GM18526 (cell line): Measurements from ENCODE around the gene SFI1.

Experiments used
- POLR2A ChIP-seq: IDR thresholded peaks from 3 replicates; pipeline ENCODE4 v1.6.1; 2011; ENCODE audit not compliant: insufficient read length; ENCODE audit errors: extremely low read depth

Gene SFI1

DNA sequence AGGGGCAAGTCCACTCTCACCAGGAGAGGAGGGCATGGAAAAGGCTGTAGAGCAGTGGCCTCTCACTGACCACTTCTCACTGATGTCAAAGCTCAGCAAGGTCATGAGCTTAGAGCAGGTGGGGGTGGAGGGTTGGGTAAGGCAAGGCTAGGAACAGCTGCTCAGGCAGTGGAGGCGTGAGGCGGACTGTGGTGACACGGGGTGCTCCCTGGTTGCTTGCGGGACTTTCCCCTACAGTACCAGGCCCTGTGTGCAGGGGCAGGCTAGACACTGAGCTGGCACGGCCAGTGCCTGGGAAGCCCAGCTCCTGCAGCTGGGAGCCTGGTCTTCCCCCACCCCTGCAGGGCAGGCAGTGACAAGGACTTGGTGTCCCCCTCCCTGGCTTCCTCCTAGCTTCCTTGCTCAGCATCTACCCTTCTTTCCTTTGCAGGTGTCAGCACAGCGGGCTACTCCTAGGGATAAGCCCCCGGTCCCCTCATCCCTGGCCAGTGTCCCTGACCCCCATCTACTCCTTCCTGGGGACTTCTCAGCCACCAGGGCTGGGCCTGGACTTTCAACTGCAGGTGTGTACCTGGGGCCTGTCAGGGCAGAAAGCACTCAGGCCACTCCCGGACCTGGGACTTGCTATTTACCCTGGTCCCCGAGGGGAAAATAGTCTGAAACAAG is 120.1 kb downstream of the SFI1 start:
- peak; percentile 17 for TF ChIP-seq POLR2A

DNA sequence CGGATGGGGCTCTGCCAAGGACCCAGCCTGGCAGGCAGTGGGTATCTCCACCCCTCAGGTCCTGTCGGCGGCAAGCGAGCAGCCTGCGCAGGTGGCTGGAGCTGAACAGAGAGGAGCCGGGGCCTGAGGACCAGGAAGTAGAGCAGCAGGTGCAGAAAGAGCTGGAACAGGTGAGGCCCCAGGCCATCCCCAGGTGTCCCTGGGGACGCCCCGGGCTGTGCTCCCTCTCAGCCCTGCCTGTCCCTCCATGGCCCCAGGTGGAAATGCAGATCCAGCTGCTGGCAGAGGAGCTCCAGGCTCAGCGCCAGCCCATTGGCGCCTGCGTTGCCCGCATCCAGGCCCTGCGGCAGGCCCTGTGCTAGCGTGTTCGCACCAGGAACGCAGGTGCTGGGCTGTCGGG is 121.7 kb downstream of the SFI1 start:
- TF ChIP-seq POLR2A: no peak

DNA sequence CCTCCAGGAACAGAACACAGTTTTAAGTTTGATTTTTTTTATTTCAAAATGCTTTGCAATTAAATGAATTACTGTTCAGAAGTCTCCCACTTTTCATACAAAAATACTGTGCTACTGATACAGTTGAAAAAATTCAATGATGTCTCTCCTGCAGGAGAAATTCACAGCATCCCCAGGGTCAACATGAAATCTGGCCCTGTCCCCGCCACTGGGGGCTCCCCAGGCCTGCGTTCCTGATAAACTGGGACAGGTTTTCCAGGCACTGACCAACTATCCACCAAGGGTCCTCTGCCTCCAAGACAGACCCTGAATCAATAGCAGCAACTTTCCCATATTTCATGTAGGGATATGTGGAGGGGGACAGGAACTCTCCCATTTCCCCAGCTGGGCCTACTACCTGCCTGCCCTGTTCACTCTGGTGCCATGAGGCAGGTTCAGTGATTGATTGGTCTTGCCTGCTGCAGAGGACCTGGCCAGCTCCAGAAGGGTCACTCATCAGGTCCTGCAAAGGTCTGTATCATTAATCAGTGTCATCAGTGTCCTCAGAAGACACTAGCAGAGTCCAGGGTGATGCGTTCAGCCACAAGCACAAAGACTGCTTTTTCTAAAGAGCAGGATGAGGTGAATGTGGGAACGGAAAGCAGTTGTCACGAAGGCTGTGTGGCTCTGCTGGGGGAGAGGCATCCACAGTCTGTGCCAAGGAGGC is 122.3 kb downstream of the SFI1 start:
- no peak for TF ChIP-seq POLR2A

- TF ChIP-seq POLR2A: no peak
Measured at GRCh38 chr22:31619611-31620300, 123.4 kb downstream of the SFI1 start.

DNA sequence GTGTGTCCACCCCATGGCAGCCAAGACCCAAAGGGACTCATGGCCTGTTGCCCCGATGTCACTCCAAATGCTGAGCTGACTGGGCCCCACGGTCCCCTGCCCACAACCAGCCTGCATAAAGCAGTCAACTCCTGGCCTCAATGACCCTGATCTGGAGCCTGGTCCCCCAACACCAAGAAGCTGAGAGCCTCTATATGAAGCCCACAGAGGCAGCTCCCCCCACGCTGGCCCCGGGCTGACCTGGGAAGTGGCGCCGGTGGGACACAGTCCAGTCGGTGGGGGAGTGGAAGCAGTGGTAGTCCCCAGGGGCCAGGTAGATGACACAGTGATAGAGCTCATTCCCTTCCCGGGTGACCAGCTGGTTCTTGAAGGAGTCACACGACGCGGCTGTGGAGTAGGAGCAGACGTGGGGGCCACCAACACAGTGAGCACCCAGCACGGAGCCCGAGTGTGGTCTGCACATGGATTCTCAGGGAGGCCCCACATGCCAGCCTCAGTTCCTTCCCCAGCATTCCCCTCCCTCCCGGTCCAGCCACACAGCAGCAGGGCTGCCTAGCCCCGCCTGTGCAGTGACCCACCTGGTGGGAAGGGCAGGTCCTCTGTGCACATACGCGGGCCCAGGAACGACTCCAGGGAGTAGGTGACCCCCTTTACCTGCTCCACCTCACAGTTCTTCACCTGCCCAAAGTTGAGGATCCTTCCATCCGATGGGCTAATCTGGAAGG is 124.6 kb downstream of the SFI1 start:
- TF ChIP-seq POLR2A: no peak

DNA sequence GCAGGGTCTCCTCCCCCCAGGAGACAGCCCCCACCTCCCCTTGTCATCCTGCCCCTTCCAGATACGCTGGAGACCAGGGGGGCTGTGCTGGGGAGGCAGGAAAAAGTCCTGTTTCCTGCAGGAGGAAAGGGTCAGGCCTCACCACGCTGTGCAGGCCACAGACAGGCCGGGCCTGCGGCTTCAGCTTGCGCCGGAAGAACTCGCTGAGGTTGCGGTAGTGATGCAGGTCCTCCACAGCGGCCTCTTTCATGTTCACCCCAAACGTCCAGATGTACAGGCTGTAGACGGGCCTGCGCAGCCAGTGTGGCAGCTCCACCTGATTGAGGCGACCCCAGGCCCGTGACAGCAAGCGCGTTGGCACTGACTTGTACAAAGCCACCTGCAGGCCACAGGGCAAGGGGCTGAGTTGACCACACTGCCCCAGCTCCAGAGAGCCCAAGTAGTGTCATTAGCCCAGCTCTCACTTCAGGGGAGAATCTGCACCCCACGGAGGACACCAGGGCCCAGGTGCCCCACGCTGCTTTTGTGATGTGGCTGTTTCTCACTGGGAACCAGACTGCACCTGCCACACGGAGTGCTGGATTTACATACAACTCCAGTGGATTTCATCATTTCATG is 125.3 kb downstream of the SFI1 start:
- peak; percentile 9 for TF ChIP-seq POLR2A

DNA sequence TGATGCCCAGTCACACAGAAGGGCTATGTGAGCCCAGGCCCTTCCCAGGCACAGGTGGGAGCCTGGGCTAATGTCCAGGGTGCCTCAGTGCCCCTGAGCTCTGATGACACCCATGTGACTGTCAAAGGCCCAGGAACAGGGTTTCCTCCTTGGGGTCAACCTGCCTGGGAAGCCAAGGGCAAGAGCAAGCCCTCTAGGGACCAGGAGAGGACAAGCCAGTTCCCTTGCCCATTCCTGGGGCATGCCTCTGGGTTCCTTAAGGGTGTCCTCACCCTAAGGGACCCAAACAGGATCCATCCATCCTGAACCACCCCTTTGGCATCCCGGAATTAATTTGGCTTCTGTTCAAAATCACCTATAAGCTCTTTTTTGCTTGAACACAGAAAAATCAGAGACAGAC is 126.6 kb downstream of the SFI1 start:
- no peak for TF ChIP-seq POLR2A

- TF ChIP-seq POLR2A: no peak
Measured at GRCh38 chr22:31623592-31624304, 127.4 kb downstream of the SFI1 start.

GRCh38 chr22:31625257-31625640 is 128.9 kb downstream of the SFI1 start:
- TF ChIP-seq POLR2A: no peak

DNA sequence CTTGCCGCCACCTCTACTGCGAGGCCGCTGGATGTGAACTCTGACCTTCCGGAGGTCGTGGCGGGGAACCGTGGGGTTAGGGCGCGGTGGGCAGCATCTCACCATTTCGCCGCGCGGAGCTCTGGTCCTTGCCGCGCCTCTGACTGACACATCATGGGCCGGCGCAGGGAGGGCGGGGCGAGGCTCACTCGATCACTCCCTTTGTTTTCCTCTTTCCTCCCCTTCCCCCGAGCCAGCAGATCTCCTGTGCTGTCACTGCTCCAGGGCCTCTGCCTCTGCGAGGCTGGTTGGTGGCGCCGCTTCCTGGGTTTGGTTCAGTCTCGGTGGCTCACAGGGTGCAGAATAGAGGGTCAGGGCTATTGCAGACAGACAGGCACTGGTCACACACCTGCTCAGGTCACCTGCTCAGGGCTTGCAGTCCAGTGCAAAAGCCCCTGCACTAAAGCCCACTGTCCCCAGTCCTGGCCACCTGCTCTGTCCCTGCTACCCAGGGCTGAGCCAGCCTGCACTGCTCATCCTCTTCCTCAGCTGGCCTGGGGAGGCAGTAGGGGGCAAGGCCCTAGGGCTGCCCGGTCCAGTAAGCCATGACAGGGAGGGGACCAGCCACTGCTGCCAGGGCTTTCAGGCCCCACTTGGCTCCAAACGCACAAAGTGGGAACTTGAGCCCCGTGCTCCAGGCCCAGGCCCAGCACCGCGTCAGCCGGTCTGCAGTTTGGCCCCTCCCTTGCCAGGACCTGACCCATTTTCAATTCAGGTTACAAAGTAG is 129.5 kb downstream of the SFI1 start:
- no peak for TF ChIP-seq POLR2A

DNA sequence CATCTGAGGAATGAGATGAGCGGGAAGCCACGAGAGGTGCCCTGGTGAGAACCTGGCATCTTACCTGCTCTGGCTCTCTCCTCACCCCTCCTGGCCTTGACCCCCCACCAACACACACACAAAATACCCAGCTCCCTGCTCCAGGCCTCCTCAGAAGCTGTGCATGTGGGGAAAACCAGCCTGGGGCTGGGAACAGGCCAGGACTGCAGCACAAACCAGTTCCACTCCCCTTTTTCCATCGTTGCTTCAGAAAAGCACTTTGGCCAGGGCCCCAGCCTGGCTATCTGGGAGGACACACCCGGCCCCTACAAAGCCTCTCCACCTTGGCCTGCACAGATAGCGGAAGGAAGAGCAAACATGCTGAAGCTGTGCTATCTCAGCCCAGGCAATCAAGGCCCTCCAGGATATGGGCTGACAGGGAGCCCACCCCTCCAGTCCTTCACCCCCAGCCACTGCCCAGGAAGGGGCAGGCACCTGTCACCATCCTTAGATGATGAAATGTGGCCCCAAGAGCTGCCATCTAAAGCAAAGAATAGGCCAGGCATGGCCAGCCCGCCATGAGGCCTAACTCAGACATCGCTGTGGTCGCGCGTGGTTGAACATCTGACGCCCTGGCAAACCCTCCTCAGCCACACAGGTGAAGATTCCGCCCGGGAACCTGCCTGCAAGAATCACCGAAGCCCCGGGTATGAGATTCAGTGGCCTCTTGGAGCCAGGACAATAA is 130.3 kb downstream of the SFI1 start:
- TF ChIP-seq POLR2A: no peak

DNA sequence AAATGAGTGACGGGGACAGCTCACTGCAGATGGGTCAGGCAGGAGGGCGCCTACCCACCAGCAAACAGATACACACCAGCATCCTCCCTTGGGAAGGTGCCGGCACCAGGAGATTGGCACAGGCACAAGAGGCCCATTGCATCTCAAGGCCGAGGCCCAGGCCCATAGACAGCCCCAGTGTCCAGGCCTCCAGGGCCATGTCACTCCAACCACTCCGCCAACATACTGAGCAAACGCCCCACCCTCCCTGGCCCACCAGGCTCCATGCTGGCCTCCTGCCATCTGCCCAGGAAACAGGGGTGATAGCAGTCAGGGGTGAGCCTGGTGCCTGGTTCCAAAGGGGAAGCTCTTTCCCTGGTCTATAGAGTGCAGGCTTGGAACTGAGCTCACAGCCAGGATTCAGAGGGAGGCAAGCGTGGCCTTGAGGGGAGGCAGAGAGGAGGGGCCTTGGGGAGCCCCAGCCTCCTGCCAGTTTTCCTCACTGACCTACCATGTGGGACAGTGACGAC is 130.9 kb downstream of the SFI1 start:
- TF ChIP-seq POLR2A: no peak

- TF ChIP-seq POLR2A: no peak
Measured at GRCh38 chr22:31628362-31628761, 132.0 kb downstream of the SFI1 start.
